ENCODE results near the gene SLC12A7. TPM values are rescaled to one million over a fixed set of nuclear protein-coding genes. Genes with fewer than 3 reads are reported as not detected.

SLC12A7 gene
- total RNA-seq, 1 donor from 2014 or later = 30.5 TPM

- Histone ChIP-seq H3K36me3 (ENCODE audit: insufficient read depth, low read length) (no peaks in the 10 kb centered on the region), H3K79me2 (ENCODE audit: insufficient read depth, low read length) (no peaks in the 10 kb centered on the region), H3K27me3 (ENCODE audit: insufficient read depth, low read length) (peaks cover 2% of the 10 kb centered on the region), H3K4me1 (ENCODE audit: insufficient read depth, low read length) (no peaks in the 10 kb centered on the region), H3K9me3 (ENCODE audit: insufficient read depth, low read depth, low read length) (peaks cover 14% of the 10 kb centered on the region), H3K4me2 (ENCODE audit: low read length) (no peak overlapping the region), H2AFZ (ENCODE audit: low read depth, low read length) (no peak overlapping the region), H4K20me1 (ENCODE audit: insufficient read depth, low read length) (no peaks in the 10 kb centered on the region), H3K4me3 (ENCODE audit: insufficient read depth, low read depth, low read length) (no peak overlapping the region), H3K27ac (ENCODE audit: low read depth, low read length) (no peak overlapping the region), H3K9ac (ENCODE audit: low read length) (no peak overlapping the region)
- no peak overlapping the region for H3K4me3 Mint-ChIP-seq (ENCODE audit: unreplicated experiment)
- FAIRE-seq = no peak
- no peak overlapping the region for H3K27ac Mint-ChIP-seq (ENCODE audit: unreplicated experiment)
- TF ChIP-seq EZH2 (IDR thresholded peaks at IDR 0.05; ENCODE audit: insufficient read depth, low read length) = no peak
- TF ChIP-seq, protein P1, sequence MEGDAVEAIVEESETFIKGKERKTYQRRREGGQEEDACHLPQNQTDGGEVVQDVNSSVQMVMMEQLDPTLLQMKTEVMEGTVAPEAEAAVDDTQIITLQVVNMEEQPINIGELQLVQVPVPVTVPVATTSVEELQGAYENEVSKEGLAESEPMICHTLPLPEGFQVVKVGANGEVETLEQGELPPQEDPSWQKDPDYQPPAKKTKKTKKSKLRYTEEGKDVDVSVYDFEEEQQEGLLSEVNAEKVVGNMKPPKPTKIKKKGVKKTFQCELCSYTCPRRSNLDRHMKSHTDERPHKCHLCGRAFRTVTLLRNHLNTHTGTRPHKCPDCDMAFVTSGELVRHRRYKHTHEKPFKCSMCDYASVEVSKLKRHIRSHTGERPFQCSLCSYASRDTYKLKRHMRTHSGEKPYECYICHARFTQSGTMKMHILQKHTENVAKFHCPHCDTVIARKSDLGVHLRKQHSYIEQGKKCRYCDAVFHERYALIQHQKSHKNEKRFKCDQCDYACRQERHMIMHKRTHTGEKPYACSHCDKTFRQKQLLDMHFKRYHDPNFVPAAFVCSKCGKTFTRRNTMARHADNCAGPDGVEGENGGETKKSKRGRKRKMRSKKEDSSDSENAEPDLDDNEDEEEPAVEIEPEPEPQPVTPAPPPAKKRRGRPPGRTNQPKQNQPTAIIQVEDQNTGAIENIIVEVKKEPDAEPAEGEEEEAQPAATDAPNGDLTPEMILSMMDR (IDR thresholded peaks at IDR 0.05; ENCODE audit: insufficient read depth, low read depth, low read length) = no peak
- H3K4me1 Mint-ChIP-seq (ENCODE audit: low read depth, unreplicated experiment) = no peaks in the 10 kb centered on the region
- H3K27me3 Mint-ChIP-seq (ENCODE audit: low read depth, unreplicated experiment) = peaks cover 40% of the 10 kb centered on the region
- H3K9me3 Mint-ChIP-seq (ENCODE audit: unreplicated experiment) = peaks cover 9% of the 10 kb centered on the region
- peaks cover 4% of the 10 kb centered on the region for H3K36me3 Mint-ChIP-seq (ENCODE audit: low read depth, unreplicated experiment)
- no peak for DNase-seq (ENCODE audit: low read depth)
Observed at GRCh38 chr5:1036504-1037122, 75.2 kb downstream of the SLC12A7 start.

DNA sequence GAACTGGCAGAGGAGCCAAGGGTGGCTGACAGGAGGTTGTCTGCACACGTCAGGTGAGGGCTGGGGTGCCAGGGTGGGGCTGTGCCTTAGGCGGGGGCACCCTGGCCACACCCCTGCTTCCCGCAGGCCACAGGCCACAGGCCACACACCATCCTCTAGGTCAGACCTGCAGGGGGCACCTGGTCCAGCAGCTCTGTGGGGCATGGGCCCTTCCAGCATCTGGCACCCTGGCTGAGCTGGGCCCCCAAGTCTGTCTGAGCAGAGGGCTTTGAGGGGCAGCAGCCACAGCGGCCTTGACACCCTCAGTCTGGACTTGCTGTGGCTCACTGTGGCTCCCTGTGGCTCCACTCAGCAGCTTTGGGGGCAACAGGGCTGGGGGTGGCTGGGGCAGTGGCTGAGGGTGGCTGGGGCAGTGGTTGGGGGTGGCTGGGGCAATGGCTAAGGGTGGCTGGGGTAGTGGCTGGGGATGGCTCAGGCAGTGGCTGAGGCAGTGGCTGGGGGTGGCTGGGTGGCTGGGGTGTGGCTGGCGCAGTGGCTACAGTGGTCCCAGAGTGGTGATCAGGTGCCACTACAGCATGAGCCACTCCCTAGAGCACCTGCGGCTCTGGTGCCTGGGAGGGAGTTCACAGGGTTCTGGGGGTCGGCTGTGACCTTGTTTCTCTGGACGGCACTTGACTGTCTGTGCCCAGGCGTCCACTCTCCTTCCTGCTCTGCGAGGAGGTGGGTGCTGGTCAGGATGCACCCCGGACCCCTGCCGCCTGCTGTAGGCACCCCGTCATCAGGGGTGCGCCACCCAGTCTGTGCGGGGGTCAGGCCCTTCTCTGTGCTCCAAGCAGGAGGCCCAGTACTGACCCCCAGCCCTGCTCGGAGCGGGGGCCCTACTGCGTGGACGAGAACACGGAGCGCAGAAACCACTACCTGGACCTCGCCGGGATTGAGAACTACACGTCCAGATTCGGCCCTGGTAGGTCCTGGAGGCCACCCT lies 76.2 kb downstream of the SLC12A7 start:
- H4K20me1 ChIP-seq (ENCODE audit: insufficient read depth, low read length) = no peaks in the 10 kb centered on the region
- peaks cover 37% of the 10 kb centered on the region for H3K27me3 Mint-ChIP-seq (ENCODE audit: low read depth, unreplicated experiment)
- H3K4me3 ChIP-seq (ENCODE audit: insufficient read depth, low read depth, low read length) = no peak overlapping the region
- no peak overlapping the region for H3K4me3 Mint-ChIP-seq (ENCODE audit: unreplicated experiment)
- no peak overlapping the region for H2AFZ ChIP-seq (ENCODE audit: low read depth, low read length)
- H3K4me2 ChIP-seq (ENCODE audit: low read length) = no peak overlapping the region
- peaks cover 2% of the 10 kb centered on the region for H3K27me3 ChIP-seq (ENCODE audit: insufficient read depth, low read length)
- TF ChIP-seq EZH2 (IDR thresholded peaks at IDR 0.05; ENCODE audit: insufficient read depth, low read length) = no peak
- TF ChIP-seq, protein P1 (IDR thresholded peaks at IDR 0.05; ENCODE audit: insufficient read depth, low read depth, low read length) = no peak
- H3K36me3 ChIP-seq (ENCODE audit: insufficient read depth, low read length) = no peaks in the 10 kb centered on the region
- no peak overlapping the region for H3K27ac ChIP-seq (ENCODE audit: low read depth, low read length)
- H3K9me3 ChIP-seq (ENCODE audit: insufficient read depth, low read depth, low read length) = peaks cover 11% of the 10 kb centered on the region
- H3K36me3 Mint-ChIP-seq (ENCODE audit: low read depth, unreplicated experiment) = peaks cover 4% of the 10 kb centered on the region
- no peak for DNase-seq (ENCODE audit: low read depth)
- no peaks in the 10 kb centered on the region for H3K4me1 Mint-ChIP-seq (ENCODE audit: low read depth, unreplicated experiment)
- FAIRE-seq = no peak
- H3K27ac Mint-ChIP-seq (ENCODE audit: unreplicated experiment) = no peak overlapping the region
- H3K9ac ChIP-seq (ENCODE audit: low read length) = no peak overlapping the region
- no peaks in the 10 kb centered on the region for H3K79me2 ChIP-seq (ENCODE audit: insufficient read depth, low read length)
- no peaks in the 10 kb centered on the region for H3K4me1 ChIP-seq (ENCODE audit: insufficient read depth, low read length)
- H3K9me3 Mint-ChIP-seq (ENCODE audit: unreplicated experiment) = peaks cover 2% of the 10 kb centered on the region

All from astrocyte (in vitro differentiated cells and primary cell).